SU-DHL-6 (cell line): ENCODE results near the gene ARSA.

Experiments
- CTCF ChIP-seq: fragments of 200-600 bp; sonication (generic); IDR thresholded peaks from one replicate; pipeline ENCODE4 v1.5.1; 2017; ENCODE audit warnings: antibody characterized with exemption, mild to moderate bottlenecking, low read length, moderate library complexity; ENCODE audit not compliant: insufficient read depth, poor library complexity, severe bottlenecking
- EZH2phosphoT487 ChIP-seq: fragments of 200-600 bp; sonication (generic), shearing (Covaris generic); conservative IDR thresholded peaks from 2 replicates; pipeline ENCODE4 v1.6.1; 2018; ENCODE audit warnings: mild to moderate bottlenecking, antibody characterized with exemption, low read length, moderate library complexity, mixed read lengths

GRCh38 chr22:50657925-50658324 lies 30.0 kb upstream of the ARSA start:
- TF ChIP-seq CTCF (no peak), EZH2phosphoT487 (no peak)
